GM21447 (cell line): Measurements from ENCODE around the gene UNC93B1.

Source experiments
- ATAC-seq: cut with Tn5 transposase; IDR thresholded peaks from one replicate; pipeline ENCODE4 v1.9.1; 2021; ENCODE audit not compliant: unreplicated experiment

Gene UNC93B1

GRCh38 chr11:68040957-68041591 is 37.2 kb upstream of the UNC93B1 start:
- ATAC-seq = no peak

GRCh38 chr11:68040101-68040956 is 36.4 kb upstream of the UNC93B1 start:
- peak; percentile 55 for ATAC-seq

GRCh38 chr11:68039526-68040086 is 35.7 kb upstream of the UNC93B1 start:
- peak; percentile 16 for ATAC-seq

- peak; percentile 49 for ATAC-seq
These were observed 35.0 kb upstream of the UNC93B1 start, which contains the start of gene TCIRG1 for GRCh38 chr11:68038718-68039525. TCIRG1 (plus strand) TSS chr11:68039025; CDS start chr11:68041272, 2,247 bp downstream.

GRCh38 chr11:68038226-68038717 is 34.4 kb upstream of the UNC93B1 start:
- no peak for ATAC-seq

- no peak for ATAC-seq
These were observed 33.7 kb upstream of the UNC93B1 start for GRCh38 chr11:68037411-68038225.

GRCh38 chr11:68036717-68037239 is 32.9 kb upstream of the UNC93B1 start:
- ATAC-seq = no peak

GRCh38 chr11:68036141-68036716 is 32.3 kb upstream of the UNC93B1 start:
- no peak for ATAC-seq

GRCh38 chr11:68035266-68035876 is 31.5 kb upstream of the UNC93B1 start:
- no peak for ATAC-seq

GRCh38 chr11:68033708-68034045 is 29.8 kb upstream of the UNC93B1 start:
- ATAC-seq = no peak

- ATAC-seq = no peak
These were observed 29.3 kb upstream of the UNC93B1 start for GRCh38 chr11:68032997-68033707.

GRCh38 chr11:68032003-68032402 is 28.1 kb upstream of the UNC93B1 start:
- no peak for ATAC-seq

- no peak for ATAC-seq
These were observed 27.2 kb upstream of the UNC93B1 start for GRCh38 chr11:68031144-68031464.

GRCh38 chr11:68030318-68031143 is 26.6 kb upstream of the UNC93B1 start, which contains the start of gene NDUFS8:
NDUFS8 (plus strand) TSS chr11:68030681; CDS start chr11:68032152, 1,471 bp downstream.
- peak; percentile 93 for ATAC-seq

- no peak for ATAC-seq
These were observed 25.1 kb upstream of the UNC93B1 start for GRCh38 chr11:68028802-68029545.

GRCh38 chr11:68027667-68028066 is 23.8 kb upstream of the UNC93B1 start:
- no peak for ATAC-seq
